Stromal cell of bone marrow (primary cell): ENCODE data around the gene ADGRG4.
A peak's percentile ranks its signal among the peaks of the same experiment; 100 is the strongest.
"Not testable (repeated sequence)": the region's sequence is repeated elsewhere in the genome, so short reads cannot be mapped to it uniquely, and the experiment has no call there.

Experiments used
- DNase-seq: peaks from one replicate; pipeline ENCODE4 v3.0.0-alpha.2; 2012; ENCODE audit warnings: low read depth

Gene ADGRG4

DNA sequence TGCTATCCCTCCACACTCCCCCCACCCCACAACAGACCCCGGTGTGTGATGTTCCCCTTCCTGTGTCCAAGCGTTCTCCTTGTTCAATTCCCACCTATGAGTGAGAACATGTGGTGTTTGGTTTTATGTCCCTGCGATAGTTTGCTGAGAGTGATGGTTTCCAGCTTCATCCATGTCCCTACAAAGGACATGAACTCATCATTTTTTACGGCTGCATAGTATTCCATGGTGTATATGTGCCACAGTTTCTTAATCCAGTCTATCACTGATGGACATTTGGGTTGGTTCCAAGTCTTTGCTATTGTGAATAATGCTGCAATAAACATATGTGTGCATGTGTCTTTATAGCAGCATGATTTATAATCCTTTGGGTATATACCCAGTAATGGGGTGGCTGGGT is at the start of gene ADGRG4:
Gene ADGRG4 (plus strand): TSS at position 243 of the 400 bp plus-strand sequence. CDS start 7,815 bp downstream, outside the sequence.
- DNase-seq = not testable (repeated sequence)

DNA sequence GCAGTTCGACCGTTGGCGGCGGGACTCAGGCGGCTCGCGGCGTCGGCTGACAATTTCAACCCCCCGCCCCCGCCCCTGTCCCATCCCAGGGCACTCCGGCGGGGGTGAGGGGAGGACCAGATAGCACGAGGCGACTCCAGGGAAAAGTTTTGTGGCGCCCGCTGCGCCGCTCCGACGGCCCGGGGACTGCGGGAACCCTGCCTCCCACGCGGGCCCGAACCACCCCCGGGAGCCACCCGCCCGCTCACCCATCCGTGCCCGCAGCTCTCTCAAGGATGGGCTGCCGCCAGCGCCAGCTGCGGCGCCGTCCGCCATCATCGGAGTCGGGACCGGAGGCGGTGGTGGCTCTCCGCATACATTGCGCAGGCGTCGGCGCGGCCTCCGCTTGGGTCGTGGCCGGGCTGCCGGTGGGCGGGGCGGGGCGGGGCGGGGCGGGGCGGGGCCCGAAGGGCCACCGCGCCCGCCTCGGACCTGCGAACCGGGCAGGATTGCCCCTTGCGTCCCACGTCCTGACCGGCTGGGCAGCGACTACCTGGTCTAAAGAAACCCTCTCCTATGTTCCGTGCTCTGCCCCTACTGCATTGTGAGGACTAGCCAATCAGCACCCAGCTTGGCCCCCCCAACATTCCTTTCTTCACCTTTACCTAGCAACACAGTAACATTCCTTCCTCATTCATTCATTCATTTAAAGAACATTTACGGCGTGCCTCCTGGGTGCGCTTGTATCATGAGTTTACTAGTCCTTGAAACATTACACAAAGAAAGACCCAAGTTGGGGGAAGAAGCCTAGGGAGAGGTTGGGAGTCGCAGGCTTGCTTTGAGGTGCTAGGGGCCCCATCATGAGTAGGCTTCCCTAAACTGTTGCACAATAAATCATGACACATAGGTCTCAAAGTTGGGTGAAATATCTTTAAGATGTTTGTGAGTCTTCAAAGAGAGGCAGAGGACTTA is 49.4 kb upstream of the ADGRG4 start, which contains the start of gene MAP7D3:
Gene MAP7D3 (minus strand): TSS at position 360 of the 951 bp plus-strand sequence. CDS start 42 bp downstream, at position 318.
- peak; percentile 24 for DNase-seq

- DNase-seq = peak; percentile 16
Measured at GRCh38 chrX:136255541-136255940, 45.2 kb upstream of the ADGRG4 start.

DNA sequence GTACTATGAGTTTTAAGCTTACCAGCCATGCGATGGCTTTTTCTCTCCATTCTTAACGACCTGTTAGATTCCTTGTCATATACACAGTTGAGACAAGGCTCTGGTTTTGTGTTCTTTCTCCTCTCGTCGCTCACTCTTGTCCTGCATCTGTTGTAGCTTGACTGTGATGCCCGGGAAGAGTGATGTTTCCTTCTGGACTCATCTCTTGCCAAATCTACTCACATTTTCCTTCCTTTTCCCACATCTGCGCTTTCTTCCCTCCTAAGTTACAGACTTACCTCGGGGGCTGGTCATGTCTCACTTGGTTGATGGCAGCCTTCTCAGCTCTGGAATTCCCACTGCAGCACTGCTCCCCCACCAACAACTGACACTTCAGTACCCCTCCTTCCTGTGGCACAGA is 44.7 kb upstream of the ADGRG4 start:
- no peak for DNase-seq

DNA sequence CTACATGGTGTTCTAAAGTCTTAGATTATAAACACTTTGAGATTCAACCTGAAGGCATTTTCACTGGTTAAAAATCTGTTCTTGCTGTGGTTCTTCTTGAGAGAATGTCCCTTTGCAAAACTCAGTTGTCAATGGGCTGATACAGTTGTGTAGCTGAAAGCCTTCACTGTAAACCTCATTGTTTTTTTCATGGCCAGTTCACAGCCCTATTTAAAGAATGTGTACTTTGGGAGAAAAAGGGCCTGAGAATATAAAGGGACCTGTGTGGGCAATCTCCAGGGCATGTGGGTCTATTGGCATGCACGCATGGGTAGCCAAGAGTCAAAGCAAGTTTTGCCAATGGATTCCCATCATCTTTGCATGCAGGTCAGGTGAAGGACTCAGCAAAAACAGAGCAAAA is 41.8 kb upstream of the ADGRG4 start:
- no peak for DNase-seq

DNA sequence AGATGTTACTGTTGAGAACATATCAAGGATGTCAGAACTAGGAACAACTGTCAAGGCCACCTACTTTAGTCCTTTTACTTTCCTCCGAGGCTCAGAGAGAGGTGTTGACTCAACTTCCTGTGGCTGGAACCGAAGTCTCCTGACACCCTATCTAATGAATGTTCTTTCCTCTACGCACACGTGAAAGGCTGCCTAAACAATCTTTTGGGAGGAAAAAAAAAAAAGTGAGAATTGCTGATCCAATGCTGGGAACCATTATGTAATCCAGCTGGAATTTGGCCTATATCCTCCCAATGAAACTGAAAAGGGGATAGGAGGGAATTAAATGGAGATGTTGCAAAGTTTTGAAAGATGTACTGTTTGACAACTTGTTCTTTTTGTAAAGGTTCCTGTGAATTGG is 41.2 kb upstream of the ADGRG4 start:
- DNase-seq = peak; percentile 41

DNA sequence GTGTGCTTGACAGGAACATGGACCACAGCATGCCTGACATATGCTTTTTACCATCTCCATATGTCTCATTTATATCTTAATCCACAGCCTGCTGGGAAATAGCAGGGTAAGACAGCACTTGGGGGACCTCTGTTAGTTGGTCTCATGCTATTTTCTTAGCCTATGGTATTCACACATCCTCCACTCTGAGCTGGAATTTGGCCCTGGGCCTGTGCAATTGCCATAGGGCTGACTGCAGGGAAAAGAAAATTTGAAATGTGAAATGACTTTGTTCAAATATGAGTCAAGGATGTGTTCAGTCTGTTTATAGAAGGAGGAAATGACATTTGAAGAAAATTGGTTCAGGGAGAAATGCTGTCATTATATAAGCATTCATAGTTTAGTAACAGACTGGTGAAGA is 40.0 kb upstream of the ADGRG4 start:
- peak; percentile 65 for DNase-seq

- DNase-seq = no peak
Measured at GRCh38 chrX:136261321-136261720, 39.4 kb upstream of the ADGRG4 start.

GRCh38 chrX:136262243-136262642 is 38.5 kb upstream of the ADGRG4 start:
- no peak for DNase-seq

- no peak for DNase-seq
Measured at GRCh38 chrX:136262812-136263315, 37.9 kb upstream of the ADGRG4 start.

GRCh38 chrX:136266828-136267227 is 33.9 kb upstream of the ADGRG4 start:
- DNase-seq = no peak

GRCh38 chrX:136268051-136269048 is 32.4 kb upstream of the ADGRG4 start:
- DNase-seq = no peak

DNA sequence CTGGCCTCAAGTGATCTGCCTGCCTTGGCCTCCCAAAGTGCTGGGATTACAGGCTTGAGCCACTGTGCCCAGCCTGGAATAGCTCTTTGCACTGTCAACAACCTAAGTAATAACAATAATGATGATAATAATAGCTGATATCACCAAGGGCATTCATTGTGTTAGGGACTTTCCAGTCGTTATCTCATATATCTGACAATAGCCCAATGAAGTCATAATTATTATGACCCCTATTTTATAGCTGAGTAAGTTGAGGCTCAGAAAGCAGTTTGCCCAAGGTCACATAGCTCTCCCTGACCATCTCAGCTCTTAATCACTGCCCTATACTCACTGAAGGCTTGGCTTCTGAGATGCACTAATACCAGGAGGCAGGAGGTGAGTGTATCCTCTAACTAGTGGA is 30.8 kb upstream of the ADGRG4 start:
- no peak for DNase-seq

- no peak for DNase-seq
Measured at GRCh38 chrX:136271300-136271699, 29.5 kb upstream of the ADGRG4 start.

- DNase-seq = no peak
Measured at GRCh38 chrX:136272325-136272724, 28.4 kb upstream of the ADGRG4 start.

- DNase-seq = no peak
Measured at GRCh38 chrX:136273986-136274385, 26.8 kb upstream of the ADGRG4 start.

DNA sequence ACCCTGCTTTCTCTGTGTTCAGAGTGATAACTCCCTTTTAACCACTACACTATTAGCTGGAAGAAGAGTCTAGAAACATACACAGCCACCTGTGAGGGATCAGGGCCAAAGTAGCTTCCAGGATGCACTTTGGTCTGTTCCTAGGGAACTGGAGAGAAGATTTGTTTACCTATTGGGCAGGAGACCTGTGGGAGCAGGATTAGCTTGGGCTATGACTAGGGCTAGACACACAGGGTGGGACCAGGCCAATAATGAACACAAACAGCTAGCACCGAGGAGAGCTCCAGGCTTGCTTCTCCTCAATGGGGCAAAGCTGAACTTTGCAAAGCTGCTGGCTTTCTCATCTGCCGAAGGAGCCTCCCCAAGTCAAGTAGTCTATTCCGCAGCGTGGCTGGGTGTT is 25.2 kb upstream of the ADGRG4 start:
- no peak for DNase-seq

DNA sequence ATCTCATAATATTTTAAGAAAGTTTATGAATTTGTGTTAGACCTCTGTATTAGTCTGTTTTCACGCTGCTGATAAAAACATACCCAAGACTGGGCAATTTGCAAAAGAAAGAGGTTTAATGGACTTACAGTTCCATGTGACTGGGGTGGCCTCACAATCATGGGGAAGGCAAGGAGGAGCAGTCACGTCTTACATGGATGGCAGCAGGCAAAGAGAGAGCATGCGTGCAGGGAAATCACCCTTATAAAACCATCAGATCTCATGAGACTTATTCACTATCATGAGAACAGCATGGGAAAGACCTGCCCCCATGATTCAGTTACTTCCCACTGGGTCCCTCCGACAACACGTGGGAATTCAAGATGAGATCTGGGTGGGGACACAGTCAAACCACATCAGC is 14.4 kb upstream of the ADGRG4 start:
- DNase-seq = not testable (repeated sequence)

GRCh38 chrX:136291824-136292223 is 8.9 kb upstream of the ADGRG4 start:
- no peak for DNase-seq

- DNase-seq = no peak
Measured at GRCh38 chrX:136292656-136293055, 8.1 kb upstream of the ADGRG4 start.

DNA sequence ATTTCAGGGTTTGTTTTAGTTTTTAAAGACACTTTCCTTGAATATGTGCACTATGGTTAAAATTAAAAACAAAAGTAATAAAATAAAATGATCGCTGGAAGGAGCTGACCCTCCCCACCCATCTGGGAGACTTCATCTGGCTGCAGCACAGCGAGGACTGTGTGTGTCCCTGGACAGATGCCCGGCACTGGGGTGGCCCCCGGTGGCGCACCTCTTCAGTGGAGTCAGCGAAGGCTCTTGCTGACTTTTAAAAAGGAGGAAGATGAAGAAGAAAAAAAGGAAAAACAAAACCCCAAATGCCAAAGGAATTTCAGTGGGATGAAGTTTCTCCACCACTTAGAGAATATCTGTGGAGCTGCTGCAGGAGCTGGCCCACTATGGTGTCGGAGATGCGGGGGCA is 5.4 kb upstream of the ADGRG4 start:
- no peak for DNase-seq

DNA sequence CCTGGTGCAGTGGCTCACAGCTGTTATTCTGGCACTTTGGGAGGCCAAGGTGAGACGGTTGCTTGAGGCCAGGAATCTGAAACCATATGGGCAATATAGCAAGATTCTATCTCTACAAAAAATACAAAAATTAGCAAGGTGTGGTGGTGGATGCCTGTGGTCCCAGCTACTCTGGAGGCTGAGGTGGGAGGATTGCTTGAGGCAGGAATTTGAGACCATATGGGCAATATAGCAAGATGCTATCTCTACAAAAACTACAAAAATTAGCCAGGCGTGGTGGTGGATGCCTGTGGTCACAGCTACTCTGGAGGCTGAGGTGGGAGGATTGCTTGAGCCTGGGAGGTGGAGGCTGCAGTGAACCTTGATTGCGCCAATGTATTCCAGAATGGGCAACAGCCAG is 2.3 kb downstream of the ADGRG4 start:
- DNase-seq = no peak
